Upper lobe of left lung (tissue), 4 donors: ENCODE data around the gene ARID5B.

ENCODE experiments used
- EP300 ChIP-seq, 4 donors: sonication (generic); formaldehyde crosslinking; IDR thresholded peaks; one replicate each; pipeline ENCODE4 v1.5.1; 2017; ENCODE audit warnings: antibody characterized with exemption in 4 of 4, control low read depth in 2 of 4
- POLR2A ChIP-seq, 4 donors: fragments of 450-650 bp; IDR thresholded peaks; one replicate each; pipeline ENCODE4 v1.5.1; 2016 to 2017; ENCODE audit warnings: antibody characterized with exemption in 4 of 4, mild to moderate bottlenecking in 2 of 4
- POLR2AphosphoS5 ChIP-seq, 2 donors: sonication (generic); formaldehyde crosslinking; IDR thresholded peaks; one replicate each; pipeline ENCODE4 v1.5.1; 2017; ENCODE audit warnings: antibody characterized with exemption in 2 of 2
- TF ChIP-seq, protein P1 (sequence below), 6 experiments: fragments of 450-650 bp in 4 of 6; fragments of 200-600 bp in 2 of 6; sonication (generic) in 2 of 6; IDR thresholded peaks; one replicate each; pipeline ENCODE4 v1.5.1; 2016 to 2019; ENCODE audit warnings: antibody characterized with exemption in 6 of 6

DNA sequence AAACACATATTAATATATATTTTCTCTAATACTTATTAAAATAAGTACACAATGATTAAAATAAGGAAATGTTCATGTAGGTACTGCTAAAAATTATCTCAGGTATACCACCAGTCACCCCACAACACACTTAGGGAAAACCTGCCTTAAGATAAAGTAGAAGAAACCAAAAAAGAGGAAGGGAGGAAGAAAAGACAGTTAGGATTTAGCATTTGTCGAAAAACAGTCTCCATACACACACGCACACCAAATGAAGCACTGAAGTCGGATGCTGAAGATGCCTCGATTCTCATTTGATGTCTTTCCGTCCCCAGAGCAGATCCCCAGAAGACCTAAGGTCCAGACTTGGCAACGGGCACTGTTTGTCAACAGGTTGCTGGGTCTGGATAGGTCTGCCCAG lies 30.0 kb upstream of the ARID5B start:
- TF ChIP-seq, protein P1, sequence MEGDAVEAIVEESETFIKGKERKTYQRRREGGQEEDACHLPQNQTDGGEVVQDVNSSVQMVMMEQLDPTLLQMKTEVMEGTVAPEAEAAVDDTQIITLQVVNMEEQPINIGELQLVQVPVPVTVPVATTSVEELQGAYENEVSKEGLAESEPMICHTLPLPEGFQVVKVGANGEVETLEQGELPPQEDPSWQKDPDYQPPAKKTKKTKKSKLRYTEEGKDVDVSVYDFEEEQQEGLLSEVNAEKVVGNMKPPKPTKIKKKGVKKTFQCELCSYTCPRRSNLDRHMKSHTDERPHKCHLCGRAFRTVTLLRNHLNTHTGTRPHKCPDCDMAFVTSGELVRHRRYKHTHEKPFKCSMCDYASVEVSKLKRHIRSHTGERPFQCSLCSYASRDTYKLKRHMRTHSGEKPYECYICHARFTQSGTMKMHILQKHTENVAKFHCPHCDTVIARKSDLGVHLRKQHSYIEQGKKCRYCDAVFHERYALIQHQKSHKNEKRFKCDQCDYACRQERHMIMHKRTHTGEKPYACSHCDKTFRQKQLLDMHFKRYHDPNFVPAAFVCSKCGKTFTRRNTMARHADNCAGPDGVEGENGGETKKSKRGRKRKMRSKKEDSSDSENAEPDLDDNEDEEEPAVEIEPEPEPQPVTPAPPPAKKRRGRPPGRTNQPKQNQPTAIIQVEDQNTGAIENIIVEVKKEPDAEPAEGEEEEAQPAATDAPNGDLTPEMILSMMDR (IDR thresholded peaks at IDR 0.05): no peak
- no peak for TF ChIP-seq EP300 (IDR thresholded peaks at IDR 0.05)
- no peak for TF ChIP-seq POLR2AphosphoS5 (IDR thresholded peaks at IDR 0.05)
- TF ChIP-seq POLR2A (IDR thresholded peaks at IDR 0.05): no peak
